CD4-positive, alpha-beta T cell treated with Interleukin-15 for 1 hour (primary cell): ENCODE data around the gene ATP8B4.
"Not testable (repeated sequence)": the region's sequence is repeated elsewhere in the genome, so short reads cannot be mapped to it uniquely, and the experiment has no call there.

Source experiments
- DNase-seq: peaks from one replicate; pipeline ENCODE4 v3.0.0-alpha.2; 2020

Gene ATP8B4

GRCh38 chr15:50119063-50120040 is at the start of gene ATP8B4:
Gene ATP8B4, minus strand, starts transcription at chr15:50119233. Its CDS starts 12,267 bp downstream, at chr15:50106966.
- DNase-seq, result no peak

GRCh38 chr15:50168379-50168778 is 49.3 kb upstream of the ATP8B4 start:
- DNase-seq, result no peak

- DNase-seq, result no peak
Observed at GRCh38 chr15:50167110-50167509, 48.1 kb upstream of the ATP8B4 start.

GRCh38 chr15:50166216-50166615 is 47.2 kb upstream of the ATP8B4 start:
- no peak for DNase-seq

- no peak for DNase-seq
Observed at GRCh38 chr15:50164458-50164857, 45.4 kb upstream of the ATP8B4 start.

GRCh38 chr15:50163719-50164410 is 44.8 kb upstream of the ATP8B4 start:
- DNase-seq, result no peak

GRCh38 chr15:50162969-50163718 is 44.1 kb upstream of the ATP8B4 start:
- DNase-seq, result no peak

- DNase-seq, result not testable (repeated sequence)
Observed at GRCh38 chr15:50158236-50158635, 39.2 kb upstream of the ATP8B4 start.

- no peak for DNase-seq
Observed at GRCh38 chr15:50151476-50151875, 32.4 kb upstream of the ATP8B4 start.

- no peak for DNase-seq
Observed at GRCh38 chr15:50150851-50151250, 31.8 kb upstream of the ATP8B4 start.

GRCh38 chr15:50150349-50150748 is 31.3 kb upstream of the ATP8B4 start:
- DNase-seq, result no peak

GRCh38 chr15:50149090-50149489 is 30.1 kb upstream of the ATP8B4 start:
- no peak for DNase-seq

- DNase-seq, result no peak
Observed at GRCh38 chr15:50148362-50148963, 29.4 kb upstream of the ATP8B4 start.

- DNase-seq, result no peak
Observed at GRCh38 chr15:50146632-50147031, 27.6 kb upstream of the ATP8B4 start.

- no peak for DNase-seq
Observed at GRCh38 chr15:50145451-50145872, 26.4 kb upstream of the ATP8B4 start.

GRCh38 chr15:50144341-50145120 is 25.5 kb upstream of the ATP8B4 start:
- DNase-seq, result peak; percentile 18

- no peak for DNase-seq
Observed at GRCh38 chr15:50143255-50143860, 24.3 kb upstream of the ATP8B4 start.

- DNase-seq, result no peak
Observed at GRCh38 chr15:50141856-50142255, 22.8 kb upstream of the ATP8B4 start.

- no peak for DNase-seq
Observed at GRCh38 chr15:50140983-50141382, 21.9 kb upstream of the ATP8B4 start.

GRCh38 chr15:50140098-50140497 is 21.1 kb upstream of the ATP8B4 start:
- no peak for DNase-seq

- DNase-seq, result no peak
Observed at GRCh38 chr15:50138391-50138790, 19.4 kb upstream of the ATP8B4 start.
